Astrocyte (in vitro differentiated cells and primary cell): ENCODE measurements around the gene RALGPS1. TPM values are rescaled to one million over a fixed set of nuclear protein-coding genes. Genes with fewer than 3 reads are reported as not detected.

Experiments used
- DNase-seq: peaks from one replicate; pipeline ENCODE4 v3.0.0-alpha.2; 2010; ENCODE audit warnings: low read depth
- FAIRE-seq: peaks from 2 replicates; lab custom pipeline; 2011; peaks lifted over from hg19 to GRCh38; lab: Jason Lieb, UNC
- H2AFZ ChIP-seq: 2 replicates; pipeline ENCODE4 v1.6.0; 2012; ENCODE audit warnings: low read depth, low read length, inconsistent platforms
- H3K27ac ChIP-seq: 2 replicates; pipeline ENCODE4 v1.5.1; 2011; ENCODE audit warnings: low read depth, low read length, inconsistent platforms
- H3K27me3 ChIP-seq: 2 replicates; pipeline ENCODE4 v1.6.0; 2011; ENCODE audit warnings: low read length, inconsistent platforms; ENCODE audit not compliant: insufficient read depth
- H3K36me3 ChIP-seq: 2 replicates; pipeline ENCODE4 v1.5.1; 2011; ENCODE audit warnings: low read length, inconsistent platforms; ENCODE audit not compliant: insufficient read depth
- H3K4me1 ChIP-seq: 2 replicates; pipeline ENCODE4 v1.5.1; 2011; ENCODE audit warnings: low read length, inconsistent platforms; ENCODE audit not compliant: insufficient read depth
- H3K4me2 ChIP-seq: 2 replicates; pipeline ENCODE4 v1.6.0; 2012; ENCODE audit warnings: low read length, inconsistent platforms
- H3K4me3 ChIP-seq: 2 replicates; pipeline ENCODE4 v1.5.1; 2011; ENCODE audit warnings: low read depth, mild to moderate bottlenecking, low read length, inconsistent platforms; ENCODE audit not compliant: insufficient read depth
- H3K79me2 ChIP-seq: 2 replicates; pipeline ENCODE4 v1.6.0; 2012; ENCODE audit warnings: mild to moderate bottlenecking, low read length, inconsistent platforms; ENCODE audit not compliant: insufficient read depth
- H3K9ac ChIP-seq: 2 replicates; pipeline ENCODE4 v1.6.0; 2012; ENCODE audit warnings: mild to moderate bottlenecking, low read length, inconsistent platforms
- H3K9me3 ChIP-seq: 2 replicates; pipeline ENCODE4 v1.5.1; 2012; ENCODE audit warnings: low read depth, mild to moderate bottlenecking, low read length, inconsistent platforms; ENCODE audit not compliant: insufficient read depth
- H4K20me1 ChIP-seq: 2 replicates; pipeline ENCODE4 v1.6.0; 2012; ENCODE audit warnings: low read length, inconsistent platforms; ENCODE audit not compliant: insufficient read depth
- H3K27ac Mint-ChIP-seq: one replicate; pipeline ENCODE4 v1.8.0; 2021; ENCODE audit warnings: mild to moderate bottlenecking, mixed read lengths; ENCODE audit not compliant: unreplicated experiment
- H3K27me3 Mint-ChIP-seq: one replicate; pipeline ENCODE4 v1.8.0; 2021; ENCODE audit warnings: low read depth, mixed read lengths; ENCODE audit not compliant: unreplicated experiment
- H3K36me3 Mint-ChIP-seq: one replicate; pipeline ENCODE4 v1.8.0; 2021; ENCODE audit warnings: low read depth, mixed read lengths; ENCODE audit not compliant: unreplicated experiment
- H3K4me1 Mint-ChIP-seq: one replicate; pipeline ENCODE4 v1.8.0; 2021; ENCODE audit warnings: low read depth, mixed read lengths; ENCODE audit not compliant: unreplicated experiment
- H3K4me3 Mint-ChIP-seq: one replicate; pipeline ENCODE4 v1.8.0; 2021; ENCODE audit warnings: mild to moderate bottlenecking, moderate library complexity, mixed read lengths; ENCODE audit not compliant: unreplicated experiment
- H3K9me3 Mint-ChIP-seq: one replicate; pipeline ENCODE4 v1.8.0; 2021; ENCODE audit warnings: mild to moderate bottlenecking, mixed read lengths; ENCODE audit not compliant: unreplicated experiment
- CTCF ChIP-seq: IDR thresholded peaks from 2 replicates; pipeline ENCODE4 v1.5.1; 2011; ENCODE audit warnings: low read depth, mild to moderate bottlenecking, inconsistent platforms, low read length, moderate library complexity; ENCODE audit not compliant: insufficient read depth
- EZH2 ChIP-seq: IDR thresholded peaks from 2 replicates; pipeline ENCODE4 v1.6.1; 2012; ENCODE audit warnings: mild to moderate bottlenecking, low read length, inconsistent platforms; ENCODE audit not compliant: insufficient read depth
- total RNA-seq: library from RNA; stranded (reverse); gene quantifications from 2 replicates; pipeline ENCODE4 v1.2.1, GENCODE V29; 2021

RALGPS1 gene
- total RNA-seq, 1 donor from 2014 or later: 2.8 TPM

- no peak overlapping the region for H3K4me2 ChIP-seq
- H3K9me3 Mint-ChIP-seq: no peaks in the 10 kb centered on the region
- H3K27me3 ChIP-seq: peaks cover 7% of the 10 kb centered on the region
- H3K36me3 Mint-ChIP-seq: peaks cover 2% of the 10 kb centered on the region
- no peaks in the 10 kb centered on the region for H3K4me1 ChIP-seq
- DNase-seq (no peak), FAIRE-seq (no peak)
- no peak overlapping the region for H2AFZ ChIP-seq
- H3K27ac Mint-ChIP-seq: no peak overlapping the region
- H3K4me3 Mint-ChIP-seq: no peak overlapping the region
- H3K4me3 ChIP-seq: no peak overlapping the region
- TF ChIP-seq CTCF (no peak), EZH2 (no peak)
- H3K27me3 Mint-ChIP-seq: peaks cover 20% of the 10 kb centered on the region
- no peak overlapping the region for H3K27ac ChIP-seq
- no peaks in the 10 kb centered on the region for H3K9me3 ChIP-seq
- H4K20me1 ChIP-seq: no peaks in the 10 kb centered on the region
- no peaks in the 10 kb centered on the region for H3K36me3 ChIP-seq
- no peak overlapping the region for H3K9ac ChIP-seq
- no peaks in the 10 kb centered on the region for H3K79me2 ChIP-seq
- no peaks in the 10 kb centered on the region for H3K4me1 Mint-ChIP-seq
Measured at GRCh38 chr9:126947529-126947928, 32.9 kb downstream of the RALGPS1 start.

- Histone ChIP-seq H3K36me3 (no peaks in the 10 kb centered on the region), H3K27me3 (no peaks in the 10 kb centered on the region), H3K27ac (no peak overlapping the region), H2AFZ (no peak overlapping the region), H3K9me3 (no peaks in the 10 kb centered on the region), H3K79me2 (no peaks in the 10 kb centered on the region), H3K4me2 (no peak overlapping the region), H3K4me1 (peaks cover 5% of the 10 kb centered on the region), H3K4me3 (no peak overlapping the region), H3K9ac (no peak overlapping the region), H4K20me1 (no peaks in the 10 kb centered on the region)
- FAIRE-seq (no peak), DNase-seq (peak; percentile 42)
- Mint-ChIP-seq H3K4me1 (peaks cover 8% of the 10 kb centered on the region), H3K9me3 (peaks cover 2% of the 10 kb centered on the region), H3K4me3 (no peak overlapping the region), H3K27ac (no peak overlapping the region), H3K27me3 (peaks cover 17% of the 10 kb centered on the region), H3K36me3 (no peaks in the 10 kb centered on the region)
- TF ChIP-seq CTCF (no peak), EZH2 (no peak)
Measured at GRCh38 chr9:126952205-126952977, 37.8 kb downstream of the RALGPS1 start.
